Kidney (tissue), 14 donors: ENCODE measurements around the gene B3GALT5. TPM values are rescaled to one million over a fixed set of nuclear protein-coding genes. Genes with fewer than 3 reads are reported as not detected.

Experiments used
- DNase-seq, 5 donors: peaks; one replicate each; pipeline ENCODE4 v3.0.0-alpha.2; 2013 to 2020
- FAIRE-seq: peaks from 2 replicates; lab custom pipeline; 2012; peaks lifted over from hg19 to GRCh38; lab: Jason Lieb, UNC
- H3K27ac ChIP-seq, 2 donors: one replicate each; pipeline ENCODE4 v1.7.0; 2013; ENCODE audit warnings: low read depth in 2 of 2, low read length in 2 of 2, inconsistent platforms in 1 of 2
- H3K27me3 ChIP-seq: one replicate; pipeline ENCODE4 v1.7.1; 2013; ENCODE audit warnings: low read length, inconsistent platforms; ENCODE audit not compliant: control insufficient read depth, insufficient read depth
- H3K36me3 ChIP-seq, 3 donors: one replicate each; pipeline versions ENCODE4 v1.7.0 to v1.7.1; 2013; ENCODE audit warnings: low read length in 3 of 3, control low read depth in 1 of 3, inconsistent platforms in 1 of 3; ENCODE audit not compliant: insufficient read depth in 3 of 3, control insufficient read depth in 2 of 3
- H3K4me1 ChIP-seq, 3 donors: one replicate each; pipeline versions ENCODE4 v1.7.0 to v1.7.1; 2013; ENCODE audit warnings: low read length in 3 of 3, inconsistent platforms in 1 of 3, low read depth in 1 of 3; ENCODE audit not compliant: control insufficient read depth in 2 of 3, insufficient read depth in 2 of 3
- H3K4me3 ChIP-seq, 3 donors: one replicate each; pipeline versions ENCODE4 v1.7.0 to v1.8.1; 2013; ENCODE audit warnings: low read length in 3 of 3, control low read depth in 1 of 3, inconsistent platforms in 1 of 3
- H3K9ac ChIP-seq, 3 donors: one replicate each; pipeline versions ENCODE4 v1.7.0 to v1.7.1; 2013; ENCODE audit warnings: low read length in 3 of 3, control low read depth in 1 of 3, inconsistent platforms in 1 of 3
- H3K9me3 ChIP-seq, 3 donors: one replicate each; pipeline versions ENCODE4 v1.7.0 to v1.7.1; 2013; ENCODE audit warnings: low read length in 3 of 3, control low read depth in 1 of 3, inconsistent platforms in 1 of 3; ENCODE audit not compliant: control insufficient read depth in 2 of 3, insufficient read depth in 1 of 3
- intact Hi-C: fragments of 100-400 bp; cut with DNase I; formaldehyde crosslinking; loops from one replicate; pipeline ENCODE4 v1.11.1; 2022
- polyA plus RNA-seq: library from polyadenylated mRNA; stranded (reverse); fragments of 350-450 nt; fragmentation: Illumina TruSeq; extraction: RNeasy Lipid Tissue Mini Kit (QIAGEN cat#74804); gene quantifications from one replicate; pipeline ENCODE4 v1.2.3, GENCODE V29; 2014; ENCODE audit warnings: low read depth, low replicate concordance; ENCODE audit not compliant: insufficient read depth
- total RNA-seq: library from RNA; stranded (reverse); fragmentation: NEBNext Ultra II Directional; extraction: Animal tissue kit (Norgen Biotek cat#: 25700); gene quantifications from one replicate; pipeline ENCODE4 v1.2.1, GENCODE V29; 2021
- TF ChIP-seq, protein P1 (sequence below): IDR thresholded peaks from 3 replicates; pipeline ENCODE4 v1.5.1; 2012; ENCODE audit warnings: mild to moderate bottlenecking, moderate library complexity, borderline replicate concordance; ENCODE audit not compliant: insufficient read depth; ENCODE audit errors: extremely low read depth
- donor health status: control.
- donor health status: control.
- donor health status: control.
- donor health status: control.
- donor health status: control.
- donor health status: DM: yes; HTN: yes; CAD: no.
- donor health status: Normal renal cell carcinoma (clear cell type).

Gene B3GALT5
- total and polyA plus RNA-seq, 2 donors from 2014 or later = 0.24 to 5.6 TPM

DNA sequence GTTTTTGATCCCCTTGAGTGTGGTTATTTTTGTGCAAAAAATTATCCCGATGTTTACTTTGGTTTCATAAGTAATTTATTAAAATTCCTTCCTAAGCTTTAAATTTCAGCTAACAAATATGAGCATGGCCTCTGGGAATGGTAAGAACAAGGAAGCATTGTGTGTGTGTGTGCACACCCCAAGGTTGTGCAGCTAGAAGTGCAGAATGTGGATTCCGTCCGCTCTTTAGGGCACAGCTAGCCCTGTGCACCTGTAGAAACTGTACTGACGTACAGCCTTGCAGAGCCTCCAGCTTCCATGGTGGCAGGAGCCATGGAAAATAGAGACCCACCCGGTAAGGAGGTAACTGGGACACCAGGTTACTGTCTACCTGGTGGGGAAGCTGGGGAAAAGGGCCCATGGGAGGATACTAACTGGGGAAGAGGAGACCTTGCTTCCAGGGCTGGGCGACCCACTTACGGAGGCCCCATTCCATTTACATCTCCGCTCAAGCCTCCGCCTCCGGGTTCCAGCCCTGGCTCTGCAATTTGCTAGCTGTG, 54.7 kb downstream of the B3GALT5 start:
- Histone ChIP-seq H3K27ac (no peak overlapping the region), H3K36me3 (no peaks in the 10 kb centered on the region), H3K9ac (no peak overlapping the region), H3K4me1 (no peaks in the 10 kb centered on the region), H3K9me3 (no peaks in the 10 kb centered on the region), H3K27me3 (no peaks in the 10 kb centered on the region), H3K4me3 (no peak overlapping the region)
- DNase-seq (peak in 2 of 5 donors; percentile 27 to 31), FAIRE-seq (no peak)
- intact Hi-C loops = no loop called here
- TF ChIP-seq, protein P1, sequence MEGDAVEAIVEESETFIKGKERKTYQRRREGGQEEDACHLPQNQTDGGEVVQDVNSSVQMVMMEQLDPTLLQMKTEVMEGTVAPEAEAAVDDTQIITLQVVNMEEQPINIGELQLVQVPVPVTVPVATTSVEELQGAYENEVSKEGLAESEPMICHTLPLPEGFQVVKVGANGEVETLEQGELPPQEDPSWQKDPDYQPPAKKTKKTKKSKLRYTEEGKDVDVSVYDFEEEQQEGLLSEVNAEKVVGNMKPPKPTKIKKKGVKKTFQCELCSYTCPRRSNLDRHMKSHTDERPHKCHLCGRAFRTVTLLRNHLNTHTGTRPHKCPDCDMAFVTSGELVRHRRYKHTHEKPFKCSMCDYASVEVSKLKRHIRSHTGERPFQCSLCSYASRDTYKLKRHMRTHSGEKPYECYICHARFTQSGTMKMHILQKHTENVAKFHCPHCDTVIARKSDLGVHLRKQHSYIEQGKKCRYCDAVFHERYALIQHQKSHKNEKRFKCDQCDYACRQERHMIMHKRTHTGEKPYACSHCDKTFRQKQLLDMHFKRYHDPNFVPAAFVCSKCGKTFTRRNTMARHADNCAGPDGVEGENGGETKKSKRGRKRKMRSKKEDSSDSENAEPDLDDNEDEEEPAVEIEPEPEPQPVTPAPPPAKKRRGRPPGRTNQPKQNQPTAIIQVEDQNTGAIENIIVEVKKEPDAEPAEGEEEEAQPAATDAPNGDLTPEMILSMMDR = no peak

DNA sequence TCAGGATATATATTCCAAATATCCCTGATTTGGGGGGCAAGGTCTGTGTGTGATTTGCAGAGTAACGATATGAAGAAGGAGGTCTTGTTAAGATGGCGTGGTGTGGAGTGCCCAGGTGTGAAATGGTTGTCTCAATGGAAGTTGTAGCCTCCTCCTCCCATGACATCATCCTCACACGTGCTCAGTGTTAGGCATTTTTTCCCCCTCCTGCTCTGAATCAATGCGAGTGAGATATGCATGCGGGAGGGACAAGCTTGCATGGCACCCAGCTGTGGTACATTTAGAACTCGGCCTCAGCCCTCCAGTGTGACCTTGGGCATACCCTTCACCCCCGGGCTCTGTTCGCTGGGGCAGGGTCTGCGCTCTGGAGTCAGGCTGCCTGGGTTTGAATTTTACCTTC, 55.6 kb downstream of the B3GALT5 start:
- Histone ChIP-seq H3K36me3 (no peaks in the 10 kb centered on the region), H3K9ac (no peak overlapping the region), H3K27me3 (no peaks in the 10 kb centered on the region), H3K27ac (no peak overlapping the region), H3K4me3 (no peak overlapping the region), H3K9me3 (no peaks in the 10 kb centered on the region), H3K4me1 (no peaks in the 10 kb centered on the region)
- TF ChIP-seq, protein P1 = no peak
- DNase-seq = no peak
- FAIRE-seq = no peak
- intact Hi-C loops = no loop called here

DNA sequence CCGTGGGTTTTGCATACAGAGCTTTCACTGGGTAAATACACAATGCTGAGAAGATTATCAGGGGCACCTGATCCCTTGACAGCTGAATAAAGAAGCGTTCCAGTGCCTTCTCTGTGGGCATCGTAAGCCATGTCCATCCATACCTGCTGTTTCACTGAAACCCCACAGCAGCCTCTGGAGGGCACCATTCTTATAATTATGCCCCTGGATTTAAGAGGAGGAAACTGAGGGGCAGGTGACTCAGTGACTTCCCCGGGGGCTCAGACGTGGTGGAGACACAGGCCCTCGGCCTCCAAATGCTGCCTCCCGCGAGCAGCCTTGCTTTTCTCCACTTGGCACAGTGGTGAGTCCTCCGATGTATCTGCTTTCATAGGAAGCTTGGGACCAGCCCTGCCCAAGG, 56.7 kb downstream of the B3GALT5 start:
- TF ChIP-seq, protein P1 = no peak
- H3K9ac ChIP-seq = no peak overlapping the region
- H3K4me1 ChIP-seq = no peaks in the 10 kb centered on the region
- DNase-seq = no peak
- intact Hi-C loops = no loop called here
- H3K36me3 ChIP-seq = no peaks in the 10 kb centered on the region
- no peak overlapping the region for H3K4me3 ChIP-seq
- H3K27me3 ChIP-seq = no peaks in the 10 kb centered on the region
- no peaks in the 10 kb centered on the region for H3K9me3 ChIP-seq
- FAIRE-seq = no peak
- no peak overlapping the region for H3K27ac ChIP-seq
